SK-N-SH (cell line): ENCODE results near the gene ZMYND8.

Source experiments
- CHD2 ChIP-seq: fragments of 150-350 bp; IDR thresholded peaks from 2 replicates; pipeline ENCODE4 v1.6.1; 2018; ENCODE audit warnings: low read length; ENCODE audit not compliant: partially characterized antibody
- CTCF ChIP-seq: fragments of 200-600 bp; sonication (generic); IDR thresholded peaks from 2 replicates; pipeline ENCODE4 v1.6.1; 2017; ENCODE audit warnings: antibody characterized with exemption, mild to moderate bottlenecking, moderate library complexity
- EZH2phosphoT487 ChIP-seq: fragments of 200-600 bp; sonication (generic); IDR thresholded peaks from 2 replicates; pipeline ENCODE4 v1.6.1; 2017; ENCODE audit warnings: low read depth, mixed run types, mild to moderate bottlenecking, antibody characterized with exemption, moderate library complexity, borderline replicate concordance
- GABPA ChIP-seq: IDR thresholded peaks from 2 replicates; pipeline ENCODE4 v1.4.0; 2012; ENCODE audit warnings: low read depth, mild to moderate bottlenecking
- MAX ChIP-seq: IDR thresholded peaks from 2 replicates; pipeline ENCODE4 v1.4.0; 2012; ENCODE audit warnings: low read depth
- MXI1 ChIP-seq: IDR thresholded peaks from 2 replicates; pipeline ENCODE4 v1.6.1; 2012; ENCODE audit warnings: mild to moderate bottlenecking, low read depth, low read length, improper control_type of control experiment
- POLR2AphosphoS5 ChIP-seq: IDR thresholded peaks from 2 replicates; pipeline ENCODE4 v1.6.1; 2012; ENCODE audit warnings: low read depth, low read length
- RFX5 ChIP-seq: IDR thresholded peaks from 2 replicates; pipeline ENCODE4 v1.6.1; 2012; ENCODE audit warnings: mild to moderate bottlenecking, improper control_type of control experiment, low read length
- SMC3 ChIP-seq: IDR thresholded peaks from 2 replicates; pipeline ENCODE4 v1.6.1; 2012; ENCODE audit warnings: low read depth, low read length, improper control_type of control experiment
- TAF1 ChIP-seq: IDR thresholded peaks from 2 replicates; pipeline ENCODE4 v1.6.1; 2012; ENCODE audit warnings: low read depth, mild to moderate bottlenecking, low read length, moderate library complexity, borderline replicate concordance
- TCF12 ChIP-seq: IDR thresholded peaks from 2 replicates; pipeline ENCODE4 v1.4.0; 2012

GRCh38 chr20:47392721-47393073 is 36.2 kb upstream of the ZMYND8 start:
- no peak for TF ChIP-seq POLR2AphosphoS5
- TF ChIP-seq CTCF = no peak
- TF ChIP-seq MAX = no peak
- TF ChIP-seq EZH2phosphoT487 = no peak
- TF ChIP-seq CHD2 = no peak
- no peak for TF ChIP-seq GABPA
- no peak for TF ChIP-seq RFX5
- no peak for TF ChIP-seq TAF1
- no peak for TF ChIP-seq TCF12
- TF ChIP-seq SMC3 = no peak
- TF ChIP-seq MXI1 = no peak
